ENCODE measurements around the gene DGKB.
A peak's percentile ranks its signal among the peaks of the same experiment; 100 is the strongest.
"Not testable (repeated sequence)": the region's sequence is repeated elsewhere in the genome, so short reads cannot be mapped to it uniquely, and the experiment has no call there.

The DGKB gene

GRCh38 chr7:14551310-14551709 is 351.2 kb downstream of the DGKB start:
- no peak for DNase-seq

DNA sequence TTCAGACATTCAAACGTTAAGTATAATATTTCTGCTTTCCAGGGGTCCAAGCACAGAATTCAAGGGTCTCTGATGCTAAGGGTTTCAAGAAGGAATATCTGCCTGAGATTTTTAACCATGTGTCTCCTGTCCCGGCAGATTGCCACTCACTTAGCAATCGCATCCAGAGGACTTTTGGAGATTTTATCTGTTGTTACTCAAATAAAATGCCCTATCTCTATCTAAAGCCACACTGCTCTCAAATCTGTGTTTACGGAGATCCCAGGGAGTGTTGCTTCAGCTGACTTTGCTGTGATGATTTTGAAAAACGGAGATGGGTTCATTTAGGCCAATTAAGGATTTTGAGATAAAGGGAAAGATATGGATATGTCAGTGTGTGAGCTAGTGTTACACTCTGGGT is 359.9 kb downstream of the DGKB start:
- DNase-seq = no peak

- DNase-seq = no peak
Observed at GRCh38 chr7:14521183-14521582, 381.4 kb downstream of the DGKB start.

DNA sequence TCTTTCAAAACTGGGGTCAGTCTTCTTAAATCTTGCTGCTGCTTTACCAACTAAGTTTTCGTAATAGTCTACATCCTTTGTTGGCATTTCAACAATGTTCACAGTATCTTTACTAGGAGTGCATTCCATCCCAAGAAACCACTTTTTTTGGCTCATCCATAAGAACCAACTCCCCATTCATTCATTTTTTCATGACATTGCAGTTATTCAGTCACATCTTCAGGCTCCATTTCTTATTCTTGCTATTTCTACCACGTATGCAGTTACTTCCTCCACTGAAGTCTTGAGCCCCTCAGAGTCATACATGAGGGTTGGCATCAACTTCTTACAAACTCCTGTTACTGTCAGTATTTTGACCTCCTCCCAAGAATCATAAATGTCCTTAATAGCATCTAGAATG is 392.3 kb downstream of the DGKB start:
- DNase-seq = no peak

- no peak for DNase-seq
Observed at GRCh38 chr7:14507617-14508016, 394.9 kb downstream of the DGKB start.

GRCh38 chr7:14505906-14506305 is 396.6 kb downstream of the DGKB start:
- no peak for DNase-seq

GRCh38 chr7:14504134-14504533 is 398.4 kb downstream of the DGKB start:
- DNase-seq = no peak

DNA sequence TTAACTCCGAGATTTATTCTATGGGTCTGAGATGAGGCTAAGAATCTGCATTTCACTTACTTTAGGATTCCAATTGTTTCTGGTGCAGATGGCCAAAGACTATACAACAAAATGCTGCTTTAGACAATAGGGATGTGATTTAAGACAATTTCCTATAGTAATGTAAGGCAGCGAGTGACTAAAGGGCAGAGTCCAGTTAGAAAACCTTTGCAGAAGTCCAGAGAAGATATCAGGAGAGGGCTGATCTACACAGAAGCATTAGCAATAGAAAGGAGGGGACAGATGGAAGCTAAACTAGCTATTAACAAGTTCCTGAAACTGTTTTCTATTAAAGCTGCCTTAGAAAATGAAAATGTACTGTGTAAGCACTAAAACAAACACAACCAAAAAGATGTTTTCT is 398.9 kb downstream of the DGKB start:
- DNase-seq = no peak

- no peak for DNase-seq
Observed at GRCh38 chr7:14501436-14501835, 401.1 kb downstream of the DGKB start.

- DNase-seq = no peak
Observed at GRCh38 chr7:14497390-14497789, 405.2 kb downstream of the DGKB start.

- DNase-seq = no peak
Observed at GRCh38 chr7:14495633-14496032, 406.9 kb downstream of the DGKB start.

DNA sequence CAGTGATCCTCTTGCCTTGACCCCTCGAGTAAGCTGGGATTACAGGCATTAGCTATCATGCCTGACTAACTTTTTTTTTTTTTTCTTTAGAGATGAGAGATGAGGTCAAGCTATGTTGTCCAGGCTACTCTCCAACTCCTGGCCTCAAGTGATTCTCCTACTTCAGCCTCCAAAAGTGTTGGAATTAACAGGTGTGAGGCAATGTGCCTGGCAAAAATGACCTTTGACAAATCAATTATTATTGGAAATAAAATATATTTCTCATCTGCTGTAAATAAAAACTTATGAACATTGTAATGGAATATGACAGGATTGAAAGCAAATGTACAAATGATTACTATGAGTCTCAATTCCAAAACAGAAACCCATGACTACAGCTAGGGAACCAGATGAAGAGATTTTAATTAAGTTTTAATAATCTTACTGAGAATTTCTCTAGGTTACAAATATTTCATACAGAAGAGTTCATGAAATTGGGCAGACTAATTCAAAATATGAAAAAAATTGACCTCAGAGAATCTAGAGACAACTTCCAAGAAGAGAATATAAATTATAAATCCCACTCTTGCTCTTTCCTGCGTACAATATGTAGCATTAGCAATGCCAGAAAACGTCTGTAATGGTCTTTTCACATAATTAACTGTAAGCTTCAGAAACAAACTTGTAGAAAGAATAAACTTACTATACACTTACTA is 414.7 kb downstream of the DGKB start:
- DNase-seq = no peak

DNA sequence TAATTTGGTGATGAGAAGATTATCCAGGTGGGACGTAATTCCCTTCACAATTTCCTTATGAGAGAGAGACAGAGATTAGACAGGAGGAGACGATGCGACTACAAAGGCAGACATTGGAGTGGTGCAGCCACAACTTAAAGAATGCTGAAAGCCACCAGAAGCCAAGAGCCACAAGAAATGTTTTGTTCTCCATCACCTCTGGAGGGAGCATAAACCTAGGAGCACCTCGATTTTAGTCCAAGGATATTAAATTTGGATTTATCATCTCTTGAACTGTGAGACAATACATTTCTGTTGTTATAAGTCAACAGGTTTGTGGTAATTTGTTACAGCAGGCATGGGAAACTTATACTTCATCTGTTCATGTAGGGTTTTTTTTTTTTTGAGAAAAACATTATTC is 418.9 kb downstream of the DGKB start:
- DNase-seq = no peak

- DNase-seq = no peak
Observed at GRCh38 chr7:14480281-14480680, 422.3 kb downstream of the DGKB start.

DNA sequence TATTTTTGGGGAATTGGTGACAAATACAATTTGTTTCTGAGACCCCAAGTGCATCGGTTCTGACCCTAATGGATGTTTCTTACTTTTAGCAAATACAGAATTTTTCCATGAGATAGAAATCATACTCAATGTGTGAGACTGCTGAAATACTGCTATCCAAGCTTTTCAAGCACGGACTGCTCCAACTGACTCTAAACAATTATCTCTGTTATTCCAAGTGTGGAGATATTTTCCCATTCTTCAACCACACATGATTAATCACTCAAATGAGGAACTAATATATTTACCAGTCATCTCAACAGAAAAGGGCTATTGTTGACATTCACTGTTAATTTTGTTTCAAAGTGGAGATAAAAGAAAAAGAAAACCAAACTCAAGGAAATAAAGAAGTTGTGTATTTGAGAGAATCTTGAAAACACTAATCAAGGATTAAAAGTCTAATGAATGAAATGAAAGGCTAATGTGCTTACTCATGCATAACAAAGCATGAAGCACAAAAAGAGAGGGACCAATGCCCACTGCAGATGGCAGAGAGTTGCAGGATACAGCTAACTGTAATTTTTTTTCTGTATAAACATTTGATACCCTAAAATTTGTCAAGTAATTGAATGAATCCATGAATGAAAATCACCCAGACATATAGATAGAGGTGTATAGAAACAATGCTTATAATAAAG is 423.6 kb downstream of the DGKB start:
- no peak for DNase-seq

DNA sequence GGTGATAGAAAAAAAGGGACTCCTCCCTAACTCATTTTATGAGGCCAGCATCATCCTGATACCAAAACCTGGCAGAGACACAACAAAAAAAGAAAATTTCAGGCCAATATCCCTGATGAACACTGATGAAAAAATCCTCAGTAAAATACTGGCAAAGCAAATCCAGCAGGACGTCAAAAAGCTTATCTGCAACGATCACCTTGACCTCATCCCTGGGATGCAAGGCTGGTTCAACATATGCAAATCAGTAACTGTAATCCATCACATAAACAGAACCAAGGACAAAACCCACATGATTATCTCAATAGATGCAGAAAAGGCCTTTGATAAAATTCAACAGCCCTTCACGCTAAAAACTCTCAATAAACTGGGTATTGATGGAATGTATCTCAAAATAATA is 440.8 kb downstream of the DGKB start:
- not testable (repeated sequence) for DNase-seq

- DNase-seq = not testable (repeated sequence)
Observed at GRCh38 chr7:14458846-14459245, 443.7 kb downstream of the DGKB start.

DNA sequence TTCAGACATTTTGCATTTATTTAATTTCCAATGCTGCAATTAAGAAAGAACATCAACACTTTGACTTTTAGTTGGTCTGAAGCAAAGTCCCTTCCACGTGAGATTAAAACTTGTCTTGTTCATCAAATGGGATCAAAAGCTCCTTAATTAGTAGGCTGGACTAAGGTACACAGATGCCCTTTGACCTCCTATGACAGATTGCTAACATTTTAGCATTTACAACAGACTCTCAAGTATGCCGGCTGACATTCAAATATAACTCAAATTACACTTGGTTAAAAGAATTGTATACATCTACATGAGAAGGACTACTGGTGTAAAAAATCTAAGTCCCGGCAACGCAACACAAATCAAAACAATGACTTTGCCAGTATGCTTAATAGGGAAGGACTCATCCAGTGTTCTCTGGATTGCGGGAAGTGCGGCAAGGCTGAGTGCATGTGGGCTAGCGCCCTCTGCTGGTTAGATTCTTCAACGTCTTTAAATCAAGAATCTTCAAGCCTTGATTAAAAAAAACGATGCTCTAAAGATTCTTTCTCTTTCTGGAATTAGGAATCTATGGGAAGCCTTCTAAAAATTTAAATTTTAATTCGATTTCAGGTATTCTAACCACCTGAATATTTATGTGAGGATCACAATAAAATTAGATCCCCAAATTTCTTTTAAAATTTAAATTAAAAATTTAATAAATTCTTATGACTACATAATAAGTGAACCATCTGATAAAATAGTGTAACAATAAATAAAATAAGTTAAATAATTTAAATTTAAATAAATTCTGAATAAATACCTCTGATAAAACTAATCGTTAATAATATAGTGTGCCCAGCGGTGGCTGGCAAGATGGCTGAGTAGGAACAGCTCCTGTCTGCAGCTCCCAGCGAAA is 444.7 kb downstream of the DGKB start:
- peak; percentile 60 for DNase-seq

DNA sequence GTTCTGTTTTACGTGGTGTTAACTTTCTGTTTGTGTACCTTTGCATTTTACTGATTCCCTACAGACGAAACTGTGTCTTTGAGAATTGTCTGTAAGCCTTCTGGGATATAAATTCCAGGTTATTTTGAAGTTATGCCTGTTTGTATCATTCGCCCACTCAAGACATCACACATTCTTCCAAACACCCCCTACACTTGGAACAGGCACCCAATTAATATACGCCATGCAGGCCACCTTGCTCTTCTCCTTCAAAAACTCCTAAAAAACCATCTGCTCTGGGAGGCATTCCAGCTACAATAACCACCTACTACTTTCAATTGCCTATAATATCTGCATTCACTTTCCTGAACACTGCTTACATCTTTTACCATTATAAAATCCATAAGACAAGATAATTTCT is 453.3 kb downstream of the DGKB start:
- DNase-seq = no peak

GRCh38 chr7:14446829-14447228 is 455.7 kb downstream of the DGKB start:
- no peak for DNase-seq

GRCh38 chr7:14446219-14446618 is 456.3 kb downstream of the DGKB start:
- DNase-seq = no peak

- no peak for DNase-seq
Observed at GRCh38 chr7:14438366-14438765, 464.2 kb downstream of the DGKB start.

DNA sequence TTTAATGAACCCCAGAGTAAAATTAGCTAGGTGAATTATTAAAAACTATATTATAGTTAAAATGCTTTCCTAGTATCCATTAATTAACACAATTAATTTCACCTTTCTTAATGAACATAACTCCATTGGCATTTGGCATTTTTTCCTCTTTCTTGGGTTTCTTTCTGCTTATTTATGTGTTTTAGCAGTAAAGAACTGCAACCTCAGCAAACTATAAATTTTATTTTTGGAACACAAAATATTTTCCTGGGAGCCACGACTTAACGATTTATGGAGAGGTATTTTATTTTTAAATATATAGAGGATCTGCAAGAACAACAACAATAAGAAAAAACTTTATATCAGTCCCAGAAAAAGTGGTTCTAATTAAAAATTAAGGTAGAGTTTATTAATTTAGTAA is 465.7 kb downstream of the DGKB start:
- no peak for DNase-seq

DNA sequence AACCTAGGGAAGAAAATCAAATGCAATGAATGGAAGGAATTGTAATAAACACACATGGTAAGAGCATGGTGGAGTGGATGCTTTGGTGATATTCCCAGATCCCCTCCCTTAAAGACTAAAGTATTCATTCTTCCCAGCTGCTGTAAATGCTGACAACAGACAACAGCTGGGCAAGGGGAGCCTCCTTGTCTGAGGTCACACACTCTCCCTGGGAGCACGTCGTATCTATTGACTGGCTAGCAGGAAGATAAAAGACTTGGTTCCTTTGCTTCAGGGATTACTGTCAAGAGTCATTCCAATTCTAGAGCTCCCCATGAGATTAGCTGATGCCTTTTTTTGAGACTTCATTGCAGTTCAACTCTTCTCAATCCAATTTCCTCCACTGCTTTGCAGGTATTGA is 469.6 kb downstream of the DGKB start:
- DNase-seq = no peak

All from NCI-H510A (cell line).